Hippocampal formation (tissue), 2 donors: ENCODE results near the gene CLDN19.
"Not testable (repeated sequence)": the region's sequence is repeated elsewhere in the genome, so short reads cannot be mapped to it uniquely, and the experiment has no call there.

Source experiments
- DNase-seq, 2 donors: peaks; one replicate each; lab custom pipeline; 2025; lab: John Stamatoyannopoulos, UW

CLDN19 gene

DNA sequence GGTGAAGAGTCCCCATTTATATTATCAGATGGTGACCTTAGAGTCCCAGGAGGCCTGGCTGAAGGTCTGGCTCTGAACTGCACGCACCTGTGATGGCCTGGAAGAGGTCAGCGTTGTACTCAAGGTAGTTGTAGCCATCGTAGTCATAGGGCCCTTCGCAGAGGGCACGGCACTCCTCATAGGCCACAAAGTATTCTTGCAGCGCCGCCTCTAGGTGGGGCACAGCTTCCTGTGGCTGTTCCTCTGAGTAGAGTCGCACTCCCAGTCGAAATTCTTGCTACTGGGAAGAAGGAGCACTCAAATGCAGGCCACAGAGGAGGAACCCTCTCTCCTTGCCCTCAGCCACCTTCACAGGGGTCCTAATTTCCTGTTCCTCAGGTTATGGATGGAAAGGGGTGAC, 19.1 kb upstream of the CLDN19 start:
- DNase-seq: no peak

DNA sequence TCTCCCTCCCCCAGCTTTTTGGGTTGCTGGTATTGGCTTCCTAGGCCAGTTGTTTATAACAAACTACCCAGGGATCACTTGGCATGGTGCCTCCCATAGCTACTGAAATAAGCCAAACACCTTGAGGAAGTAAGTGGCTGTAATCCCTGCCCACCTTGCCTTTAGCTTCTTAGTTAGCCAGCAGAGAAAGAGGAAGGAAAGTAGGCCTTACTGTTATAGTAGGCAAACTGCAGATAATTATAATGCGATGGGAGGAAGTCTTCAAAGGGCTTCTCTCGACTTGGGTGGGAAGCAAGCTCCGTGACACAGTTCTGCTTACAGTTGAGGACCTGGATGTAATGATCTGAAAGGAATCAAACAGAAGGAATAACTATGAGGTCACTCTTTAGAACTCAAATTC, 18.6 kb upstream of the CLDN19 start:
- no peak for DNase-seq

DNA sequence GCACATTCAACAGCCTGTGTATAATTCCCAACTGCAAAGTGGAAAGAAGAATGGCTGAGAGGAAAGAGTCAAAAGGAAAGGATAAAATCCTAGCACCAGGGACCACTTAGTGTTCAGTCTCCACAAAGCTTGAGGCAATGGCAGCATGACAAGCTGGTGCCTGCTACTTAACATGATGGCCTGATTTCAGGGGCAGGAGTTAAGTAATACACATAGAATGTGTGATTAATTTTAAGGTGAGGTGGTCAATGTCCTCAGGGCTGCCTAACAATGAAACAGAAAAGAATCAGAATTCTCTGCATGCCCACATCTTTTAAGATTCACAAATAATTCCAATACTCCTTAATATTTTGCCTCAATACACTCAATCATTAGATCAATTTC, 17.8 kb upstream of the CLDN19 start:
- no peak for DNase-seq

DNA sequence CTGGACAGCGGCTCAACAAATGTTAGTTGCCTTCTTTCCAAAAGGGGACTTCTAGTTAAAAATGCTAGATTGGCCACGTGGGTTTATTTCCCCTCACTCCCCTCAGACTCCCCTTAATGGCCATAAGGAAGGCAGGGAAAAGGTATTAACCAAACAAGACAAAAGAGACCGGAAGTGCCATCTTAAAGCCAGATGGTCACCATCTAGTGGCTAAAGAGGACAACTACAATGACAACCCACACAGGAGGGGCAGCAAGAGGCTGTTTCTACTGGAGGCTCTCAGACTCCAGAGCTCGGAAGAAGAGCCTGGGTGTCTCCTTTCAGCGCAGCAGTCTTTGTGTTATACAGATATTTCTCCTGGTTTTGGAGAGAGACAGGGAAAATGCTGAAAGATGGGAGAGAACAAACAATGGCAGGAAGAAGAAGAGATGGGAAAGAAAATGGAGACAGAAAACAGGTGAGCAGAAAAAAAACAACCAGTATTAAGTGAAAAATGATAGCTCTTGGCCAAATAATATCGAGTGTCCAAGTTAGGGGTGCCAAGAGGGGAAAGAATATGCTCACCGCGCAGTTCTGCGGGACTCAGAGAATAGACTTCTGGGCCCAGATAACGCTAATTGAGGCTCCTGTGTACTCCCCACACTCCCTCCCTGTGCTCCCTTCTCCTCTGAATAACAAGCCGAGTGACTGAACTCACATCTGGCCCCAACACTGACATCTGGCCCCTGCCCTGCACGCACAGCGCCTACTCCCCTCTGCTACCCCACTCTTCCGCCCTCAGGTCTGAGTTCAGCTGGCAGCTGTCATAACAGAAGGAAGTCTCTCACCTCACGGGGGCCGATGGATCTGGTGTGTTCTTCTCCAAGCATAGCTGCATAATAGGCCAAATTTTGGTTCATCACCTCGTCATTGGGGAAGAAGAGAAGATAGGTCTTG, 17.2 kb upstream of the CLDN19 start:
- DNase-seq: no peak

DNA sequence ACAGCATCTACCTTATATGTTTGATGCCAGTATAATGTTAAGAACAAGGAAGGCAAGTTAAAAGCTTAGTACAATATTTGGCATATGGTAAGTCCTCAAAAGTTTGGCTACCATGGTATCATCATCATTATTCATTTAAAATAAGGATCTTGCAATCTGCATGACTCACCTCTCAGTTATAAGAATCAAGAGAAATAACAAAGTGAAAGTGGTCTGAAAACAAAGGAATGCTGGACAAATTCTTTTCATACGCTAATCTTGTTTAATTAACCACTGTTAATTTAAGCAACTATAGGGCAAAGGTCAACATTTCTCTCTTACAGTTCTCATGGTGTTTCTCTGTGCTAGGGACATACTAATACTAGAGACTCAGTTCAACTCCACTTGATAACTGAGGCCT, 13.0 kb upstream of the CLDN19 start:
- no peak for DNase-seq

DNA sequence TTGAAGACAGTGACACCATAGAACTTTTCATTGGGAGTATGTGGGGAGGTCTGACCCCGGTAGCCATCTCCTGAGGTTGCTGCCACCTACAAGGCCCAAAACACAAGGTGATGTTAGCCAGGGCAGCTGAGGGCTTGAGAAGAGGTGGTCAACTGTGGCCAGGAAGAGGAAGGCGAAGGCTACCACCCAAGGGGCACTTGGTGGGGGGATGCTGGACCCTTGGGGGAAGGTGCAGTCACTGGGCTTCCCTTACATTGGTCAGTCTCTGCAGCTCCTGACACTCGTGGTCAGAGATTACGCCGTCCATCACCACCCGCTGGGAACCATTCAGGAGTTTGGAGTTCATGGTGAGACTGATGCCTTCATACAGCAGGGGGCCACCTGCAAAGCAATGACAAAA, 12.2 kb upstream of the CLDN19 start:
- DNase-seq: no peak

DNA sequence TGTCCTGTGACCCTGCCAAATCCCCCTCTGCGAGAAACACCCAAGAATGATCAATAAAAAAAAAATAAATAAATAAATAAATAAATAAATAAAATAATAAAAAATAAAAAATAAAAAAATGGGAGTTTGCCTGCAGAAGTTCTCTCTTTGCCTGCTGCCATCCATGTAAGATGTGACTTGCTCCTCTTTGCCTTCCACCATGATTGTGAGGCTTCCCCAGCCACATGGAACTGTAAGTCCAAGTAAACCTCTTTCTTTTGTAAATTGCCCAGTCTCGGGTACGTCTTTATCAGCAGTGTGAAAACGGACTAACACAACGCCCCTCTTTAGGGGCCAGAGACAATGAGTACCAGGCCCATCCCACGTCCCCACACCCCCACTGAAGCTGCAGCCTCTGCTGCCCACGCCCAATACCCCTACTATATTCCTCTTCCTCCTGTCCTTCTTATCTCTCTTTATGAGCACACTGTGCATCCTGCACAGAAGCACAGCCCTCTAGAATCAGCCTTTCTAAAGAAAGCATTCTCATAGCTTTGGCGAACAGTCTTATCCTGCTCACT, 11.6 kb upstream of the CLDN19 start:
- not testable (repeated sequence) for DNase-seq

DNA sequence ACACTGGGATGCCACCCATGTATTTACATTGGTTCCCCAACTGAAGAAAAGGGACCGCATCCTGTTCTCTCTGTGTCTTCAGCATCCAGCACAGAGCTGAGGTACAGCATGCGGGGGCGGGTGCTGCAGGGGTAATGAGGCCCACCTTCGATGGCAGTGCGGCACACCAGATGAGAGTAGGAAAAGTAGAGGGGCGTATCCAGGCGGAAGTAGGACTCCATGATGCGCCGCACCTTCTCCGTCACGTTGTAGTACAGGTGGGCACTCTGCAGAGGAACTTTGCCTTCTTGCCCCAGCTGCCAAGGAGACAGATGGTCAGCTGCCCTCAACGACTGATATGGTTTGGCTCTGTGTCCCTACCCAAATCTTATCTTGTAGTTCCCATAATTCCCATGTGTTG, 10.0 kb upstream of the CLDN19 start:
- DNase-seq: no peak

DNA sequence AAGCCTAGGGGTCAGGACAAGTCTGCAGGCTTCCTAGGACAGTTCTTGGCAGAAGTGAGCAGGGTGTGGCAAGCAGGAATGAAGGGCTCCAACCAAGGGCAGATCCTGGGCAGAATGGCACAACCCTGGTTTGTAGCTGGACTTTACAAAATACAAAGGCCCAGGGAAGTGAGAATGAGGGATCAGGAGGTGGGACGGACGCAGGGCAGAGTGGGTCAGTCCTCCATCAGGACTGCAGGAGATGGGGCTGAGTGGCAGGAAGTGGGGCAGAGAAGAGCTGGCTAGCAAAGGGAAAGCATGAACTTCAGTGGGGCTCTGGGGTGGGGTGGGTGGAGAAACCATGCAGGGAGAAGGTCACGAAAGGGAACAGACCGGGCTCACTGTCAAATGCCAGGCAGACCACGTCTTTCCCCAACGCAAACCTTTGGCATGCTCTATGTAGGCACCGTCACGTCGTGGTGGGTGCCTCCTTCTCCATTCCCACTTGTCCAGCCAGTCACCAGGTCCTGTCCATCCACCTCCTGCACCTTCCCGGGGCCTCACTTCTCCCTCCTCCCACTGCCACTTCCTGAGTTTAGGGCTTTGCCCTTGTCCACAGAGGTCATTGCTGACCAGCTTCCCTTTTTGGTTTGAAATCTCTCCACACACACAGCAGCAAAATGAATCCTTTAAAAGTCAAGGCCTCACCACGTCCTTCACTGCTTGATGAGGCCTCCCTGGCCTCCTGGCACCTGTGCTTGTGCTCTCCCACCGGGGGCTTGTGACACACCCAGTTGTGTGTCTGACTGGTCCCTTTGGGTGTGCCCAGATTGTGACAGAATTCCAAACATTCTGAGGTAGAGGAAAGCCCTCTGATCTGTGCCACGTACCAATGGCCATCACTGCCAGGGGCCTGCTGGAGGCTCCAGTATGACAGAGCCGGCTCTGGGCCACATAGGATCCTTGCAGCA, 8.7 kb upstream of the CLDN19 start:
- no peak for DNase-seq

DNA sequence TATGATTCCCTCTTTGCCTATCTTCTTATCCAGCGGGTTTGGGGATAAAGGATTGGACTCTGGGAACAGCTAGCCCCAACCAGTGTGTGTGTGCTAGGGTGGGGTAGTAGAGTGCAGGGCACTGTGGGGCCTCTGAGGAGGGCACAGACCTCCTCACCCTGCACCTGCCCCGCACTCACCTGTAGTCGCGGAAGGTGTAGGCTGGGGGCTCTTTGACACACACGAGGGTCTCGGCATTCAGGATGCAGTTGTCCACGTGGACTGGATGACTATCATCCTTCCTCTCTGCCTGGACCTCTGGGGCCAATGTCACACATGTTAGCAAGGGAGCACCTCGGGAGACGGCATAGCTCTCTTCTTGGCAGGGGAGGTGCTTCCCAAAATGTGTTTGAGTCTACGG, 8.0 kb upstream of the CLDN19 start:
- DNase-seq: no peak

DNA sequence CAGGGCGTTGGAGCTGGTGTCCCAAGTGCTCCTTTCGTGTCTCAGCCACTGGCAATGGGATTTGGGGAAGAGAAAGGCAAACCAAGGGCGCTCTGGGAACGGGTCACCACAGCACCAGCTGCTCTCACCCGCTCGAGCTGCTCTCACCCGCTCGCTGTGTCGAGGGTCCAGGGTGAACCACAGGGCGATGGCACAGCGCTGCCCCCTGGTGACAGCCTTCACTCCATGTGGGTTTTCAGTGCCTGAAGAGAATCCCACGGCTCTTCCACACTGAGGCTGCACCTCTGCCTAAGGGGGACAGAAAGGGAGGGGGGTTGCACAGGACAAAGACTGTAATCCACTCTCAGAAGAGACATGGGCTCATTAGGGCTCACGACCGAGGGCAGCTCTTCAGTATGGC, 7.1 kb upstream of the CLDN19 start:
- DNase-seq: peak in 1 of 2 donors; percentile 22

DNA sequence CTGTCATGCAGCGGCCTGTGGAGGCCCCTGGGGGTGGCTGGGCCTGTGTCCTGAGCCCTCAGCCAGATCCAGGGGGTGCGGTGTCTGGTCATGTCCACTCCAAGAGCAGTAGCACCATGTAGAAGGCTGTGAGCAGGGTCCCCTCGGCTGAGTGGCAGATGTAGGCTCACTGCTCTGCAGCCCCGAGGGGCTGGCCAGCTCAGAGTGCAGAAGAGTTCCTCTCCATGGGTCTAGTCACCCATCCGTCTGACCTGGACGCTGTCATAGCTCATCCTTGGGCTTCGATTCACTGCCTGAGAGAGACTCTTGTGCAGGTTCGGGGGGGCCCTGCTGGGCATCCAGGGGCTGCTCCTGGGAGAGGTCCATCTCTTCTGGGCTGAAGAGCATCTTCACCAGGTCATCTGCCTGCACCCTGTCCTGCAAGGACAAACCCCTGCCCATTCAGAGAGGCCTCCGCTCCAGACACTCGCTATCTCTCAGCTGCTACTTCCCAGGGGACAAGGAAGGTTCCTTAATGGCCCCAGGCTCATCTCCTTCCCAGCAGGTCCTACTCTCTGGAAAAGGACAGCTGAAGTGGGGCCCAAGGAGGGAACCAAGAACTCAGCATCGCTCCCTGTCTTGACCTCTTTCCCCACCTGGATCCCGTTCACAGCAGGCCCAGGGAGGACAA, 6.5 kb upstream of the CLDN19 start:
- no peak for DNase-seq

DNA sequence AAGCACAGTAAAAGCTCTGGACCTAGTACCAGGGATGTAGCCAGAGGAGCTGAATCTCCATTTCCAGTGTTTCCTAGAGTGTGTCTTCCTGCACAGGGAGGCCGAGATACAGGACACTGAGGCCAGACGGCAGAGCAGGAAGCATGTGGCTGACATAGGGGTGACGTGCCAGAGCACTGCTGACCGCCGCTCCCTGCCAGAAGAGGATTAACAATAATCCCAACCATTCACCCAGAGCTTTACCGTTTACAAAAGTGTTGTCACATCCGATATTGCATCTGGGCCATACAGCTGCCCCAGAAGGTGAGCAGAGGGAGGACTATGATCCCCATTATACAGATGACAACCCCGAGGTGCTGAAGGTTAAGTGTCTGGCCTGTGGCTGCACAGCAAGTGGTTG, 5.8 kb upstream of the CLDN19 start:
- no peak for DNase-seq

DNA sequence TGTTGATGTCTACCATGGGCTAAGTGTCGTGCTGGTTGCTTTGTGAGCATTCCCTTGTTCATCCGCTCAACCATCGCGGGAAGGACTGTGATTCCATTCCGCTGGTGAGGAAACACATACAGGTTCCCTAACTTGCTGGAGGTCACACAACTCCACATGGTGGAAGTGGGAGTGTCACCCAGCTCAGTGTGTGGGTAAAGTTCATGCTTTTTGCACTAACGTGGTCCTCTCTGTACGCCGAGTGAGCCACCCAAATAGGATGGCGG, 4.0 kb upstream of the CLDN19 start:
- no peak for DNase-seq

DNA sequence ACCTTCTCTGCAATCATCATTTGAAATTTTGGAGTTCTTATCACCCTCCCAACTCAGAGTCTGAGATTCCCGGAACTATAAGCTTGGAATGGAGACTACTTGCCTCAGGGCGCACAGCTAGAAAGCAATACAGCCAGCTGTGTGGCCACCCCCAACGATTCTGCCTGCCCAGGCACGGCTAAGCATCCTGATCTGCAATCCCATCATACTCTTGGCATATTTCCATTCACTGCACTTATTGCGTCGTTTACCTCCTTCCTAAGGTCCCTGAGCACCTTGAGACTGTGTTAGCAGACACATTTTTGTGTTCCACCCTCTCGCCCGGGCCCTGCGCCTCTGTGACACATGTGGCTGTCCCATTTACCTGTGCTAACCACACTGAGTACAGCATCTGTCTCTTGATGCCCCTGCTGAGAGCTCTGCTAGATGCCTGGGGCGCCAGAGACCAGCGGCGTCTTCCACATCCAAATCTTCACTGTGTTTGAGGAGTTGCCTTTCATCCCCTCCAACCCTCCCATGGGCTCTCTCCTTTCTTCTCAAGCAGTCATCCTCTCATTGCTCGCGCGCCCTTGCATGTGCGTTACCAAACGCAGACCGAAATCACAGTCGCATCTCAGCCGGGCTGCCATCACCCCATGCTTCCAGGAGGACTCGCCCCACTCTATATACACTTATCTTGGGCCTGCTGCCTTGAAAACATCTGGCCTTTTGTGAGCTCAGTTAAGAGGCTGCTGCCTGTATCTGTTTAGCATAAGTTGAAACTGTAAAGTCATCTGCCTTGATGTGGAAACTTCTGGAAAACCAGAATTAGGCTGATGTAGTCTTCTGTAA, 3.5 kb upstream of the CLDN19 start:
- no peak for DNase-seq

DNA sequence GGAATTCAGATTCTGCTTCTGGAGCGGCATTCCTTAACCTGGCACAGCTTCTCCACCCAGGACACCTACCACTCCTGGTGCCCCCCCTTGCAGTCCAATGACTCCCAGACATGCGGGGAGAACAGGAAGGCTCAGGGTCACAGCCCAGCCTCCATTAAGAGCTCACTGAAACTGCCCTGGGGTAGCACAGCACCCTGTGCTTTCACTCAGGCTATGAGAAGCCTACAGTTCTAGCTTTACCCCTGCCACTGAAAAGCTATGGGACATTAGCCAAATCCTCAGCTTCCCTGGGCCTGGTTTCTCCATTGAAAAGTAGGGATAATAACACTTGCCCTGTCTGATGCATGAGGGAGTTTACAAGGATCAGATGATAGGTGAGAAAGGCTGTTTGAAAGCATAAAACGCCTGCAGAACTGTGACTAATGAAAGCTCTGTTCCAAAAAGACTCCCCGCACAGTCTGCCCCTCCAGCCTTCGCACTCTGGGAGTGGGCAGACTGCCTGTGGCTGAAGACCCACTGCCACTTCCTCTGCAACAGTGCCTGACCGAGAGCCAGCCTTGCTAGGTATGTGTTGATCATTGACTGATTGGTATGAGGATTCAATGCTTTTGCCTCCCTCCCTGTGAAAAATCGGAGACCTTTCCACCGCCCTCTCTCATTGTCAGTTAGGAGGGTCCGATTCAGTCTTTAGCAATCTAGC, 2.7 kb upstream of the CLDN19 start:
- no peak for DNase-seq

DNA sequence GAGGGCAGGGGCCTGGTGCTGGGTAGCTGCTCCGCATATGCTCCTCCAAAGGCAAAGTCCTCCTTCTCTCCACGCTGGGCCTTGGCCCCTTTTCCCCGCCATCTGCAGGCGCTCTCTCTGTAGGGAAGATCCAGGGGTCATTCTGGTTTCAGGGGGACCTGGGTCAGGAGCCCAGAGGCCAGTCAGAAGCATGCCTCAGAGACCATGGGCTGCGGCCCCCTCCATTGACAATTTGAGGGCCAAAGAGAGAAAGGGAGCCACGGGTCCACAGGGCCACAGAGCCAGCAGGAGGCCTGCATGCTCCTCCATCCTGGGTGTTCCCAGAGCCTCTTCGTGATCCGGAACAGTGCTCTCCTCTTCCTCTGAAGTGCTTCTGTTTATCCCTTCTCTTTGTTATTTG, 2.1 kb upstream of the CLDN19 start:
- DNase-seq: no peak

DNA sequence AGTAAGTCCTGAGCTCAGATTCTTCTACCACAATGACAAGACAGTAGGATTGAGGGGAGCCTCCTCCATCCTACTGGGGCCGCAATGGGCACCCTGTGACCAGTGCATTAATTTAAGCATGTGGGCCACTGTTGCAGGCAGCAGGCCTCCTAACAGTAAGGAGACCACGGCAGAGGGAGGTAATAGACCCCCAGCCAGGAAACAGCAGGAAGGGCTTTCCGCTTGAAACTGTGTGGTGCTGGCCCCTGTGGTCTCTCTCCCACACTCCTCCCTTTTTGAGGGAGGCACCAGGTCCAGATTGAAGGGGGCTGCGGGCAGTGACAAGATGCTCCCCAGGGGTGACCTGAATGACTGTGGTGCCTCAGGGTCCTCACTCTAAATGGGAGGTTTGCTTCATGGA, 1.7 kb upstream of the CLDN19 start:
- no peak for DNase-seq

DNA sequence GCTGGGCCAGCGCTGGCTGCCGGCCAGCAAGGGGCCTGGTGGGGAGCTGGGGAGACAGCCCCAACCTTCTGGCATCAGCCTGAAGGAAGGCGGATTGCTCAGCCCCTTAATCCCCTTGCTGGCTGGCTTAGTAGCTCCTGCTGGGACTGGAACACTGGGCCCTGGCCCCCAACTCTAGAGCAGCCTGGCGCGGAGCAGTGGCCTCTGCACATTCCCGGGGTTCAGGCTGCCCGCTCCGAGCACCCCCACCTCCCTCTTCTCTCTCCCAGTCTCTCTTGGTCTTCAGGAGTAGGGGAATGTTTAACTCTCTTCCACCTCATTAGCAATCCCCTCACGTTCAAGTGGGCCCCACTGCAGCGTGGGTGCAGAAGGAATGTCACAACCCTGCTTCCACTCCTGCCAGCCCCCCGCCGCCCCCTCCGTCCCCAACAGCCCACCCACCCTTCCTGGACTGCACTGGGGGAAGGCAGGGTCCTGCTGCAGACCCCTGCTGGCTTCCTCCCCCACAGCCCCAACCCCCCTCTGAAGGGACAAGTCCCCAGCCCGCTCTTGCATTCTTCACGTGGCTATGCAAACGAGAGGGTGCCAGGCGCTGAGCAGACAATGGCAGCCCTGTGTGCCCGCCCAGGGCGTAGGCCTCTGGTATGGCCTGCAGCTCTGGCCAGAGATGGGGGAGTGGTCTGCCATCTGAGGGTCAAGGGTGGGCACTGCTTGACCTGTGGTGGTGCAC, 980 bp upstream of the CLDN19 start:
- no peak for DNase-seq

DNA sequence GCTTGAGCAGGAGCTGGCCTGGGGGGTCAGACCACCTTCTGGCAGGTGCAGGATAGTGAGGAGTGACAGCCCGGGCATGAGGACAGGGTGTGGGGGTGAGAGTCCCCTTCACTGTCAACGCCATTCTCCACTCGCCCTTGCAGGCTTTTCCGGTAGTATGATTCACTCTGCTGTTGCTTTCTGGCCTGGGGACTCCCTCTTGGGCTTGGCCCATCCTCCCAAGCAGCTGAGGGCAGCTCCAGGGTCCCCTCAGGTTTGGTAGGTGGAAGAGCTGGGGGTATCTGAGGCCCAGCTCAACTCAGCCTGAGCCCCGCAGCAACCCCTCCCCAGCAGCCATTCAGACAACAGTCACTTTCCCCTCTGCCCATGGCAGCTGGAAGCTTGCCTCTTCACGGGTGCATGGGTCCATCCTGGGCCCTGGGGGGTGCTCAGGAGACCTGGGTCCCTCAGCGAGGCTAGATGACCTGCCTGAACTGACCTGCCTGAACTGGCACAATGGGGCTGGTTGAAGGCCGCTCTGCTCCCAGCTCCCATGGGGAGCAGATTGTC, 1.3 kb downstream of the CLDN19 start:
- no peak for DNase-seq
